Upper lobe of left lung (tissue), 6 donors: ENCODE measurements around the gene CAMSAP3. TPM values are rescaled to one million over a fixed set of nuclear protein-coding genes. Genes with fewer than 3 reads are reported as not detected.
A peak's percentile ranks its signal among the peaks of the same experiment; 100 is the strongest.

Experiments used
- ATAC-seq, 2 donors: fragments of 200-7000 bp; cut with Tn5 transposase; one replicate each; pipeline ENCODE4 v1.9.1; 2022; ENCODE audit warnings: mild to moderate bottlenecking in 2 of 2, moderate library complexity in 2 of 2; ENCODE audit not compliant: low FRiP score in 2 of 2
- DNase-seq, 2 donors: peaks; one replicate each; pipeline ENCODE4 v3.0.0-alpha.2; 2019 to 2020
- H3K27ac ChIP-seq, 4 donors: fragments of 200-600 bp; sonication (generic); one replicate each; pipeline ENCODE4 v1.5.1; 2016 to 2019
- H3K27me3 ChIP-seq, 4 donors: fragments of 200-600 bp; sonication (generic); one replicate each; pipeline ENCODE4 v1.5.1; 2017 to 2019
- H3K36me3 ChIP-seq, 4 donors: fragments of 200-600 bp; sonication (generic); one replicate each; pipeline ENCODE4 v1.5.1; 2016 to 2019
- H3K4me1 ChIP-seq, 4 donors: fragments of 200-600 bp; sonication (generic); one replicate each; pipeline ENCODE4 v1.5.1; 2018 to 2019
- H3K4me3 ChIP-seq, 4 donors: fragments of 200-600 bp; sonication (generic); one replicate each; pipeline ENCODE4 v1.5.1; 2017 to 2019; ENCODE audit warnings: mild to moderate bottlenecking in 2 of 4, moderate library complexity in 1 of 4
- H3K9me3 ChIP-seq, 4 donors: fragments of 200-600 bp; sonication (generic); one replicate each; pipeline ENCODE4 v1.5.1; 2018 to 2019
- CTCF ChIP-seq, 6 experiments: fragments of 450-650 bp in 4 of 6; fragments of 200-600 bp in 2 of 6; sonication (generic) in 2 of 6; IDR thresholded peaks; one replicate each; pipeline ENCODE4 v1.5.1; 2016 to 2019; ENCODE audit warnings: antibody characterized with exemption in 6 of 6
- EP300 ChIP-seq, 4 donors: sonication (generic); formaldehyde crosslinking; IDR thresholded peaks; one replicate each; pipeline ENCODE4 v1.5.1; 2017; ENCODE audit warnings: antibody characterized with exemption in 4 of 4, control low read depth in 2 of 4
- POLR2A ChIP-seq, 4 donors: fragments of 450-650 bp; IDR thresholded peaks; one replicate each; pipeline ENCODE4 v1.5.1; 2016 to 2017; ENCODE audit warnings: antibody characterized with exemption in 4 of 4, mild to moderate bottlenecking in 2 of 4
- POLR2AphosphoS5 ChIP-seq, 2 donors: sonication (generic); formaldehyde crosslinking; IDR thresholded peaks; one replicate each; pipeline ENCODE4 v1.5.1; 2017; ENCODE audit warnings: antibody characterized with exemption in 2 of 2
- WGBS, 2 donors: methylation state at CpG; one replicate each; pipeline ENCODE4 v1.1.5; 2017 to 2018; 5-methylcytosine and 5-hydroxymethylcytosine counted together
- total RNA-seq, 6 donors: library from RNA; depleted of rRNA in 4 of 6; stranded (reverse); fragments of >200 nt in 4 of 6; gene quantifications; one replicate each; pipeline versions ENCODE4 v1.1.0 to v1.2.1, GENCODE V29; 2016 to 2021
- donor health status: DM: no; HTN: no; CAD: no; lungs with moderate emphysema.
- donor health status: DM: no; HTN: yes; CAD: no; lungs with severe emphysema.

CAMSAP3 gene
- total RNA-seq, 6 donors from 2014 or later: 12.2 to 63.9 (median 31.2) TPM

GRCh38 chr19:7657131-7657751 lies 61.6 kb downstream of the CAMSAP3 start:
- peak; percentile 79 to 89 for ATAC-seq
- peak overlapping the region; percentile 72 to 88 (median 85) for H3K27ac ChIP-seq

GRCh38 chr19:7658219-7658686 lies 62.6 kb downstream of the CAMSAP3 start:
- no peaks in the 10 kb centered on the region for H3K36me3 ChIP-seq
- WGBS, 2 donors: 18 to 25% methylated on average over 8 to 9 of the region's 9 CpGs
- H3K9me3 ChIP-seq: no peaks in the 10 kb centered on the region
- DNase-seq: peak in 1 of 2 donors; percentile 67
- ATAC-seq: peak; percentile 45 to 56
- H3K4me3 ChIP-seq: no peak overlapping the region
- peak overlapping the region; percentile 72 to 88 (median 85) for H3K27ac ChIP-seq
- no peaks in the 10 kb centered on the region for H3K27me3 ChIP-seq
- TF ChIP-seq EP300 (IDR thresholded peaks at IDR 0.05) (no peak), POLR2A (IDR thresholded peaks at IDR 0.05) (peak in 1 of 4 donors; percentile 10)
- H3K4me1 ChIP-seq: peaks cover 0 to 18% (median 11%) of the 10 kb centered on the region in 4 donors

More at GRCh38 chr19:7657131-7657751, 61.6 kb downstream of the CAMSAP3 start:
- TF ChIP-seq POLR2A (IDR thresholded peaks at IDR 0.05): no peak
- no peak for TF ChIP-seq CTCF (IDR thresholded peaks at IDR 0.05)
- no peak for TF ChIP-seq POLR2AphosphoS5 (IDR thresholded peaks at IDR 0.05)
- TF ChIP-seq EP300 (IDR thresholded peaks at IDR 0.05): no peak
- 20 to 28% methylated on average over 11 to 14 of the region's 14 CpGs for whole genome bisulfite sequencing, 2 donors
- no peaks in the 10 kb centered on the region for H3K27me3 ChIP-seq
- peak in 1 of 2 donors; percentile 87 for DNase-seq
- peaks cover 3 to 28% (median 17%) of the 10 kb centered on the region in 4 donors for H3K4me1 ChIP-seq
- no peaks in the 10 kb centered on the region for H3K9me3 ChIP-seq
- H3K4me3 ChIP-seq: no peak overlapping the region
- no peaks in the 10 kb centered on the region for H3K36me3 ChIP-seq

GRCh38 chr19:7661744-7662538 lies 66.3 kb downstream of the CAMSAP3 start:
- no peaks in the 10 kb centered on the region for H3K36me3 ChIP-seq
- no peak for TF ChIP-seq POLR2AphosphoS5 (IDR thresholded peaks at IDR 0.05)
- TF ChIP-seq CTCF (IDR thresholded peaks at IDR 0.05): no peak
- TF ChIP-seq POLR2A (IDR thresholded peaks at IDR 0.05): no peak
- TF ChIP-seq EP300 (IDR thresholded peaks at IDR 0.05): no peak
- H3K4me1 ChIP-seq: peaks cover 0 to 18% (median 9%) of the 10 kb centered on the region in 4 donors
- DNase-seq: no peak
- no peak overlapping the region for H3K4me3 ChIP-seq
- ATAC-seq: no peak
- H3K27me3 ChIP-seq: no peaks in the 10 kb centered on the region
- 77 to 84% methylated on average over 8 of the region's 8 CpGs for WGBS, 2 donors
- no peaks in the 10 kb centered on the region for H3K9me3 ChIP-seq
- no peak overlapping the region for H3K27ac ChIP-seq

GRCh38 chr19:7662657-7663056 lies 67.0 kb downstream of the CAMSAP3 start:
- Histone ChIP-seq H3K36me3 (no peaks in the 10 kb centered on the region), H3K27me3 (no peaks in the 10 kb centered on the region), H3K27ac (no peak overlapping the region), H3K4me3 (no peak overlapping the region), H3K9me3 (no peaks in the 10 kb centered on the region), H3K4me1 (peaks cover 0 to 13% (median 7%) of the 10 kb centered on the region in 4 donors)
- TF ChIP-seq POLR2A (IDR thresholded peaks at IDR 0.05) (no peak), EP300 (IDR thresholded peaks at IDR 0.05) (no peak), CTCF (IDR thresholded peaks at IDR 0.05) (no peak), POLR2AphosphoS5 (IDR thresholded peaks at IDR 0.05) (no peak)
- WGBS, 2 donors: 87 to 92% methylated on average over 14 of the region's 14 CpGs
- no peak for ATAC-seq
- no peak for DNase-seq

GRCh38 chr19:7663706-7664105 lies 68.0 kb downstream of the CAMSAP3 start:
- ATAC-seq (no peak), DNase-seq (no peak)
- no peak for TF ChIP-seq EP300 (IDR thresholded peaks at IDR 0.05)
- no peak for TF ChIP-seq POLR2A (IDR thresholded peaks at IDR 0.05)
- TF ChIP-seq POLR2AphosphoS5 (IDR thresholded peaks at IDR 0.05): no peak
- no peak for TF ChIP-seq CTCF (IDR thresholded peaks at IDR 0.05)
- WGBS, 2 donors: 83 to 85% methylated on average over 7 of the region's 7 CpGs
- no peaks in the 10 kb centered on the region for H3K9me3 ChIP-seq
- H3K27me3 ChIP-seq: no peaks in the 10 kb centered on the region
- H3K27ac ChIP-seq: no peak overlapping the region
- H3K36me3 ChIP-seq: no peaks in the 10 kb centered on the region
- H3K4me3 ChIP-seq: no peak overlapping the region
- peaks cover 0 to 6% (median under 1%) of the 10 kb centered on the region in 4 donors for H3K4me1 ChIP-seq
